H1 (cell line): ENCODE measurements around the gene CTIF. TPM values are rescaled to one million over a fixed set of nuclear protein-coding genes. Genes with fewer than 3 reads are reported as not detected.

Experiments used
- polyA plus RNA-seq, 7 experiments: library from polyadenylated mRNA; depleted of rRNA in 3 of 7; stranded (reverse) in 5 of 7; unstranded in 2 of 7; fragments of >200 nt in 5 of 7; fragments of 200-250 nt in 2 of 7; gene quantifications; 1 replicate in 5 of 7; 2 replicates in 1 of 7; 4 replicates in 1 of 7; pipeline versions ENCODE4 v1.2.1 to v1.2.3, GENCODE V29; 2011 to 2013; ENCODE audit warnings: missing spikeins in 2 of 7, mixed read lengths in 2 of 7
- total RNA-seq: library from RNA; stranded (reverse); fragmentation: NEBNext Ultra II Directional; extraction: Animal tissue kit (Norgen Biotek cat#: 25700); gene quantifications from 2 replicates; pipeline ENCODE4 v1.2.1, GENCODE V29; 2021
- TF ChIP-seq, protein P1 (sequence below): fragments of 300-600 bp; sonication (generic); IDR thresholded peaks from 2 replicates; pipeline ENCODE4 v1.7.1; 2012; ENCODE audit warnings: low read length, moderate library complexity, mild to moderate bottlenecking, inconsistent platforms; ENCODE audit not compliant: insufficient replicate concordance

Gene CTIF
- total and polyA plus RNA-seq, 2 of the 8 experiments (the other 6 are each of a cell fraction or from before 2014, with no cell fraction given), result 9.0 to 17.8 TPM

DNA sequence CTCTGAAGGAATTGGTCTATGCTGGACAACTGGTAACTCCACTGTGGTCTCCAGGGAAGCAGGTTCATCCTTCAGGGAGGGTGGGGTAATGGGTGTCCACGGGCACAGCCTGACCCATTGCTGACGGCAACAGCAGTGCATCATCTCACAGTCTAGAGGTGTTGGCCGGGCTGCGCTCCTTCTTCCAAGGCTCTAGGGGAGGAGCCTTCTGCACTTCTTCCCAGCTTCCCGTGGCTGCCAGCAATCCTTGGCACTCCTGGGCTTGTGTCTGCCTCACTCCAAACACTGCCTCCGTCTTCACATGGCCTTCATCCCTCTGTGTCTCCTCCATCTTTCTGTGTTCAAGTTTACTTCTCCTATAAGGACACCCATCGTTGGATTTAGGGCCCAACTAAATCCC is 166.2 kb downstream of the CTIF start (continued):
- TF ChIP-seq, protein P1, sequence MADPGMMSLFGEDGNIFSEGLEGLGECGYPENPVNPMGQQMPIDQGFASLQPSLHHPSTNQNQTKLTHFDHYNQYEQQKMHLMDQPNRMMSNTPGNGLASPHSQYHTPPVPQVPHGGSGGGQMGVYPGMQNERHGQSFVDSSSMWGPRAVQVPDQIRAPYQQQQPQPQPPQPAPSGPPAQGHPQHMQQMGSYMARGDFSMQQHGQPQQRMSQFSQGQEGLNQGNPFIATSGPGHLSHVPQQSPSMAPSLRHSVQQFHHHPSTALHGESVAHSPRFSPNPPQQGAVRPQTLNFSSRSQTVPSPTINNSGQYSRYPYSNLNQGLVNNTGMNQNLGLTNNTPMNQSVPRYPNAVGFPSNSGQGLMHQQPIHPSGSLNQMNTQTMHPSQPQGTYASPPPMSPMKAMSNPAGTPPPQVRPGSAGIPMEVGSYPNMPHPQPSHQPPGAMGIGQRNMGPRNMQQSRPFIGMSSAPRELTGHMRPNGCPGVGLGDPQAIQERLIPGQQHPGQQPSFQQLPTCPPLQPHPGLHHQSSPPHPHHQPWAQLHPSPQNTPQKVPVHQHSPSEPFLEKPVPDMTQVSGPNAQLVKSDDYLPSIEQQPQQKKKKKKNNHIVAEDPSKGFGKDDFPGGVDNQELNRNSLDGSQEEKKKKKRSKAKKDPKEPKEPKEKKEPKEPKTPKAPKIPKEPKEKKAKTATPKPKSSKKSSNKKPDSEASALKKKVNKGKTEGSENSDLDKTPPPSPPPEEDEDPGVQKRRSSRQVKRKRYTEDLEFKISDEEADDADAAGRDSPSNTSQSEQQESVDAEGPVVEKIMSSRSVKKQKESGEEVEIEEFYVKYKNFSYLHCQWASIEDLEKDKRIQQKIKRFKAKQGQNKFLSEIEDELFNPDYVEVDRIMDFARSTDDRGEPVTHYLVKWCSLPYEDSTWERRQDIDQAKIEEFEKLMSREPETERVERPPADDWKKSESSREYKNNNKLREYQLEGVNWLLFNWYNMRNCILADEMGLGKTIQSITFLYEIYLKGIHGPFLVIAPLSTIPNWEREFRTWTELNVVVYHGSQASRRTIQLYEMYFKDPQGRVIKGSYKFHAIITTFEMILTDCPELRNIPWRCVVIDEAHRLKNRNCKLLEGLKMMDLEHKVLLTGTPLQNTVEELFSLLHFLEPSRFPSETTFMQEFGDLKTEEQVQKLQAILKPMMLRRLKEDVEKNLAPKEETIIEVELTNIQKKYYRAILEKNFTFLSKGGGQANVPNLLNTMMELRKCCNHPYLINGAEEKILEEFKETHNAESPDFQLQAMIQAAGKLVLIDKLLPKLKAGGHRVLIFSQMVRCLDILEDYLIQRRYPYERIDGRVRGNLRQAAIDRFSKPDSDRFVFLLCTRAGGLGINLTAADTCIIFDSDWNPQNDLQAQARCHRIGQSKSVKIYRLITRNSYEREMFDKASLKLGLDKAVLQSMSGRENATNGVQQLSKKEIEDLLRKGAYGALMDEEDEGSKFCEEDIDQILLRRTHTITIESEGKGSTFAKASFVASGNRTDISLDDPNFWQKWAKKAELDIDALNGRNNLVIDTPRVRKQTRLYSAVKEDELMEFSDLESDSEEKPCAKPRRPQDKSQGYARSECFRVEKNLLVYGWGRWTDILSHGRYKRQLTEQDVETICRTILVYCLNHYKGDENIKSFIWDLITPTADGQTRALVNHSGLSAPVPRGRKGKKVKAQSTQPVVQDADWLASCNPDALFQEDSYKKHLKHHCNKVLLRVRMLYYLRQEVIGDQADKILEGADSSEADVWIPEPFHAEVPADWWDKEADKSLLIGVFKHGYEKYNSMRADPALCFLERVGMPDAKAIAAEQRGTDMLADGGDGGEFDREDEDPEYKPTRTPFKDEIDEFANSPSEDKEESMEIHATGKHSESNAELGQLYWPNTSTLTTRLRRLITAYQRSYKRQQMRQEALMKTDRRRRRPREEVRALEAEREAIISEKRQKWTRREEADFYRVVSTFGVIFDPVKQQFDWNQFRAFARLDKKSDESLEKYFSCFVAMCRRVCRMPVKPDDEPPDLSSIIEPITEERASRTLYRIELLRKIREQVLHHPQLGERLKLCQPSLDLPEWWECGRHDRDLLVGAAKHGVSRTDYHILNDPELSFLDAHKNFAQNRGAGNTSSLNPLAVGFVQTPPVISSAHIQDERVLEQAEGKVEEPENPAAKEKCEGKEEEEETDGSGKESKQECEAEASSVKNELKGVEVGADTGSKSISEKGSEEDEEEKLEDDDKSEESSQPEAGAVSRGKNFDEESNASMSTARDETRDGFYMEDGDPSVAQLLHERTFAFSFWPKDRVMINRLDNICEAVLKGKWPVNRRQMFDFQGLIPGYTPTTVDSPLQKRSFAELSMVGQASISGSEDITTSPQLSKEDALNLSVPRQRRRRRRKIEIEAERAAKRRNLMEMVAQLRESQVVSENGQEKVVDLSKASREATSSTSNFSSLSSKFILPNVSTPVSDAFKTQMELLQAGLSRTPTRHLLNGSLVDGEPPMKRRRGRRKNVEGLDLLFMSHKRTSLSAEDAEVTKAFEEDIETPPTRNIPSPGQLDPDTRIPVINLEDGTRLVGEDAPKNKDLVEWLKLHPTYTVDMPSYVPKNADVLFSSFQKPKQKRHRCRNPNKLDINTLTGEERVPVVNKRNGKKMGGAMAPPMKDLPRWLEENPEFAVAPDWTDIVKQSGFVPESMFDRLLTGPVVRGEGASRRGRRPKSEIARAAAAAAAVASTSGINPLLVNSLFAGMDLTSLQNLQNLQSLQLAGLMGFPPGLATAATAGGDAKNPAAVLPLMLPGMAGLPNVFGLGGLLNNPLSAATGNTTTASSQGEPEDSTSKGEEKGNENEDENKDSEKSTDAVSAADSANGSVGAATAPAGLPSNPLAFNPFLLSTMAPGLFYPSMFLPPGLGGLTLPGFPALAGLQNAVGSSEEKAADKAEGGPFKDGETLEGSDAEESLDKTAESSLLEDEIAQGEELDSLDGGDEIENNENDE, result no peak
- TF ChIP-seq, all 59 proteins: peak for 0
